ENCODE results near the gene OLA1.

OLA1 gene

GRCh38 chr2:174218773-174219172 is 29.6 kb downstream of the OLA1 start:
- Histone ChIP-seq H3K4me3 (ENCODE audit: insufficient read depth, low read length, poor library complexity, severe bottlenecking) (no peak overlapping the region), H3K9me3 (ENCODE audit: insufficient read depth, low read length) (no peaks in the 10 kb centered on the region), H3K79me2 (ENCODE audit: insufficient read depth, low read length) (peaks cover 41% of the 10 kb centered on the region), H3K27ac (ENCODE audit: low read depth, low read length) (no peak overlapping the region), H3K9me2 (replicated peaks; ENCODE audit: insufficient read depth, low read length) (no peaks in the 10 kb centered on the region), H3K36me3 (ENCODE audit: low read length) (peaks cover 9% of the 10 kb centered on the region; the same call in 1 of the 2 replicates), H3K9ac (ENCODE audit: low read length) (no peak overlapping the region), H3K27me3 (ENCODE audit: low read length) (no peaks in the 10 kb centered on the region), H3F3A (ENCODE audit: insufficient read depth) (no peaks in the 10 kb centered on the region), H2AFZ (ENCODE audit: low read depth, low read length, severe bottlenecking) (no peak overlapping the region), H3K4me2 (ENCODE audit: low read depth, low read length, poor library complexity, severe bottlenecking) (no peak overlapping the region), H4K20me1 (ENCODE audit: low read depth, low read length) (0 out of 2 replicates have a peak, but pooled peaks cover 8% of the 10 kb centered on the region)
- TF ChIP-seq EZH2phosphoT487 (conservative IDR thresholded peaks at IDR 0.05; ENCODE audit: low read length) (no peak), CTCF (IDR thresholded peaks at IDR 0.05; ENCODE audit: insufficient read depth, low read length, poor library complexity, severe bottlenecking) (no peak)

- no peaks in the 10 kb centered on the region for H3K9me3 ChIP-seq (ENCODE audit: insufficient read depth, low read length)
- H3K9ac ChIP-seq (ENCODE audit: low read length) = no peak overlapping the region
- H3K27me3 ChIP-seq (ENCODE audit: low read length) = no peaks in the 10 kb centered on the region
- no peak overlapping the region for H2AFZ ChIP-seq (ENCODE audit: low read depth, low read length, severe bottlenecking)
- H3K9me2 ChIP-seq (replicated peaks; ENCODE audit: insufficient read depth, low read length) = no peaks in the 10 kb centered on the region
- H4K20me1 ChIP-seq (ENCODE audit: low read depth, low read length) = 0 out of 2 replicates have a peak, but pooled peaks cover 8% of the 10 kb centered on the region
- no peak overlapping the region for H3K27ac ChIP-seq (ENCODE audit: low read depth, low read length)
- H3K36me3 ChIP-seq (ENCODE audit: low read length) = peaks cover 9% of the 10 kb centered on the region; the same call in 1 of the 2 replicates
- no peaks in the 10 kb centered on the region for H3F3A ChIP-seq (ENCODE audit: insufficient read depth)
- H3K4me2 ChIP-seq (ENCODE audit: low read depth, low read length, poor library complexity, severe bottlenecking) = no peak overlapping the region
- TF ChIP-seq EZH2phosphoT487 (conservative IDR thresholded peaks at IDR 0.05; ENCODE audit: low read length) (no peak), CTCF (IDR thresholded peaks at IDR 0.05; ENCODE audit: insufficient read depth, low read length, poor library complexity, severe bottlenecking) (no peak)
- no peak overlapping the region for H3K4me3 ChIP-seq (ENCODE audit: insufficient read depth, low read length, poor library complexity, severe bottlenecking)
- peaks cover 45% of the 10 kb centered on the region for H3K79me2 ChIP-seq (ENCODE audit: insufficient read depth, low read length)
Observed at GRCh38 chr2:174217869-174218268, 30.5 kb downstream of the OLA1 start.

- H3K36me3 ChIP-seq (ENCODE audit: low read length) = no peaks in the 10 kb centered on the region
- no peaks in the 10 kb centered on the region for H3K9me2 ChIP-seq (replicated peaks; ENCODE audit: insufficient read depth, low read length)
- H3F3A ChIP-seq (ENCODE audit: insufficient read depth) = no peaks in the 10 kb centered on the region
- peaks cover 21% of the 10 kb centered on the region for H3K79me2 ChIP-seq (ENCODE audit: insufficient read depth, low read length)
- H3K9me3 ChIP-seq (ENCODE audit: insufficient read depth, low read length) = no peaks in the 10 kb centered on the region
- no peak overlapping the region for H3K9ac ChIP-seq (ENCODE audit: low read length)
- no peak overlapping the region for H2AFZ ChIP-seq (ENCODE audit: low read depth, low read length, severe bottlenecking)
- no peak for TF ChIP-seq EZH2phosphoT487 (conservative IDR thresholded peaks at IDR 0.05; ENCODE audit: low read length)
- TF ChIP-seq CTCF (IDR thresholded peaks at IDR 0.05; ENCODE audit: insufficient read depth, low read length, poor library complexity, severe bottlenecking) = no peak
- H3K27ac ChIP-seq (ENCODE audit: low read depth, low read length) = no peak overlapping the region
- 0 out of 2 replicates have a peak, but pooled peaks cover 2% of the 10 kb centered on the region for H4K20me1 ChIP-seq (ENCODE audit: low read depth, low read length)
- no peak overlapping the region for H3K4me3 ChIP-seq (ENCODE audit: insufficient read depth, low read length, poor library complexity, severe bottlenecking)
- H3K27me3 ChIP-seq (ENCODE audit: low read length) = no peaks in the 10 kb centered on the region
- H3K4me2 ChIP-seq (ENCODE audit: low read depth, low read length, poor library complexity, severe bottlenecking) = no peak overlapping the region
Observed at GRCh38 chr2:174211954-174212353, 36.4 kb downstream of the OLA1 start.
